GM18498 (cell line): ENCODE data around the gene VPS18.
A peak's percentile ranks its signal among the peaks of the same experiment; 100 is the strongest.

Source experiments
- ATAC-seq: cut with Tn5 transposase; IDR thresholded peaks from one replicate; pipeline ENCODE4 v1.9.1; 2021; ENCODE audit warnings: mild to moderate bottlenecking, moderate library complexity; ENCODE audit not compliant: unreplicated experiment

The VPS18 gene

DNA sequence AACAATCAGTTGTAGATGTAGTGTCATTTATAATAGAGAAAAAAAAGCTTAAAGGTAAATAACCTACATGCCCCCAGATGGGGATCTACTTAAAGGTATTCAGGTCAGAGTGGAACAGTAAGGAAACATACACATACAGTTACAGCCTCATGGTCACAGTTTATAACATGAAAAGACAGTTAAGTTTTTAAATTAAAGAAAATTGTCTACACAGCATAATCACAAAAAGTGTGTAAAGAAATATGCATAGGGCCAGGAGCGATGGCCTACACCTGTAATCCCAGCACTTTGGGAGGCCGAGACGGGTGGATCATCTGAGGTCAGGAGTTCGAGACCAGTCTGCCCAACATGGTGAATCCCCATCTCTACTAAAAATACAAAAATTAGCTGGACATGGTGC lies 27.1 kb upstream of the VPS18 start:
- no peak for ATAC-seq

- ATAC-seq = no peak
Observed at GRCh38 chr15:40869686-40870085, 24.6 kb upstream of the VPS18 start.

DNA sequence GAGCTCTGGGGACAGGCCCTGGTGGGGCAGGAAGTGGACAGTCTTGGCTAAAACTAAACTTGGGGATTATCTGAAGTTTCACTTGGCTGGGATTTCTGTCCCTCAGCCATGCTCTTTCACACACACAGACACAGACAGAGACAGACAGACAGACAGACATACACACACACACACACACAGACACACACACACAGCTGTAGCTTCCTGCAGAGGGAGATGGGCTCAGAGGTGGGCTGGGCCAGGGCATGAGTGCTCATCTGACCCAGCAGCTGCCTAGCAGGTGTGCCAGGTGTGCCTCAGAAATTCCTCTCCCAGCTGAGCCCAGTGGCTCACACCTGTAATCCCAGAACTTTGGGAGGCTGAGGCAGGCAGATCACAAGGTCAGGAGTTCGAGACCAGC lies 23.5 kb upstream of the VPS18 start:
- no peak for ATAC-seq

GRCh38 chr15:40871749-40872617 lies 22.3 kb upstream of the VPS18 start:
- no peak for ATAC-seq

GRCh38 chr15:40872791-40873693 lies 21.2 kb upstream of the VPS18 start:
- no peak for ATAC-seq

GRCh38 chr15:40873694-40874561 lies 20.3 kb upstream of the VPS18 start, which contains the start of gene RHOV:
RHOV (minus strand) TSS chr15:40874234; CDS start chr15:40874139, 95 bp downstream.
- ATAC-seq = peak; percentile 63

- ATAC-seq = no peak
Observed at GRCh38 chr15:40875991-40876730, 18.1 kb upstream of the VPS18 start.

GRCh38 chr15:40877694-40878093 lies 16.6 kb upstream of the VPS18 start:
- no peak for ATAC-seq

DNA sequence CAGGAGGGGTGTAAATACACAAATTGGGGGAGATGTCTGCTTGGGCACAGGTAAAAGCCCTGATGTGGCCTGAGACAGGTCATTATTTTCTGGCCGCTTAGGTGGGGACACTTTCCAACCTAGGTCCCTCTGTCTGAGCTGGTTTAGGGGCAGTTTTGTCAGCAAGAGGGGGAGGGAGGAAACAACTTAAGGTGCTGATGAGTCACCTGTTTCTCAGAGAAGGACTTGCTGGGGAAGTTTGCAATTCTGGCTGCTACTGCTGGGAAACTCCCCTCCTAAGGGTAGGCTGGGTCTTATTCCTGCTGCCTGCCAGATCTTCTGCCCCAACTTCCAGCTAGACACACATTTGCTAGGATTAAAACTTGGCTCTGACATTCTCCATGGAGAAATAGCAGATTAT lies 15.5 kb upstream of the VPS18 start:
- peak; percentile 73 for ATAC-seq

DNA sequence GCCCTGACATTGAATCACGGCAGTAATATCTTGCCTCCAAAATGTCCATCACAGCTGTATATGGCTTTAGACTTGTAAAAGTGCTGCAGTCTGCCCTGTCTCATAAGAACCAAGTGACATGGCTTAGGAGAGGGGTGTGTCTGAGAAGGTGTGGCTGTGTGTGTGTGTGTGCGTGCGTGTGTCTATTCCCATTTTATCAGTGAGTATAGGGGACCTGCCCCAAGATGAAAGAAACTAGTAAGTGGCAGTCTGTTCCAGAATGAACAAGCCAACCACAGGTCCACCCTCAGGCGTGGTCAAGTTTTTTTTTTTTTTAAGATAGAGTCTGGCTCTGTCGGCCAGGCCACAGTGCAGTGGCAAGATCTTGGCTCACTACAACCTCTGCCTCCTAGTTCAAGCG lies 14.6 kb upstream of the VPS18 start:
- ATAC-seq = no peak

GRCh38 chr15:40881351-40881750 lies 12.9 kb upstream of the VPS18 start:
- no peak for ATAC-seq

GRCh38 chr15:40886586-40886985 lies 7.7 kb upstream of the VPS18 start:
- ATAC-seq = no peak

DNA sequence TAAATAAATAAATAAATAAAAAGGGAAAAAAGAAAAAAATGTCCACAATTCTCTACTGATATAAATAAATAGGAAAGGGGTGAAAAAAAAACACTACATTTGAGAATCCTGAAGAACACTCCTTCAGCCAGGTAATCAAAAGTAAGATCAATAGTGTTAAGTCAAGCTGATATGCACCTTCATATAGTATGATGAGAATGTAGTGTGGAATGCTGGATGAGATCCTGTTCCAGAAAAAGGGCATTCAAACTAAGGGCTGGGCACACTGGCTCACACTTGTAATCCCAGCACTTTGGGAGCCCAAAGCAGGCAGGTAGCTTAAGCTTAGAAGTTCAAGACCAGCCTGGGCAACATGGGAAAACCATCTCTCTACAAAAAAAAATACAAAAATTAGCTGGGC lies 5.1 kb upstream of the VPS18 start:
- ATAC-seq = no peak

DNA sequence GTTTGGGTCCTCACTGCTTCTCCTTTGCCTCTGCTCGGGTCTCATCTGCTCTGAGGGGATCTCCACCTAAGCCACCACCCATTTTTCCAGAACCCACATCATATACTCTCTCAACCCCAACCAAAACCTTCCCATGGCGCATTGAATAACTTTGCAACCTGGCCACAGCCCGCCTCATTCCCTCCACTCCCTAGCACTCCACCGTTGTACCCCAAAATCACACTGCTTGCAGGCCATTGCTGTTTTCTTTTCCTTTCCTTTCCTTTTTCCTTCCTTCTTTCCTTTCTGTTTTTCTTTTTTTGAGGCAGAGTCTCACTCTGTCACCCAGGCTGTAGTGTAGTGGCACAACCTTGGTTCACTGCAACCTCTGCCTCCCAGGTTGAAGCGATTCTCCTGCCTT lies 3.1 kb upstream of the VPS18 start:
- ATAC-seq = no peak

DNA sequence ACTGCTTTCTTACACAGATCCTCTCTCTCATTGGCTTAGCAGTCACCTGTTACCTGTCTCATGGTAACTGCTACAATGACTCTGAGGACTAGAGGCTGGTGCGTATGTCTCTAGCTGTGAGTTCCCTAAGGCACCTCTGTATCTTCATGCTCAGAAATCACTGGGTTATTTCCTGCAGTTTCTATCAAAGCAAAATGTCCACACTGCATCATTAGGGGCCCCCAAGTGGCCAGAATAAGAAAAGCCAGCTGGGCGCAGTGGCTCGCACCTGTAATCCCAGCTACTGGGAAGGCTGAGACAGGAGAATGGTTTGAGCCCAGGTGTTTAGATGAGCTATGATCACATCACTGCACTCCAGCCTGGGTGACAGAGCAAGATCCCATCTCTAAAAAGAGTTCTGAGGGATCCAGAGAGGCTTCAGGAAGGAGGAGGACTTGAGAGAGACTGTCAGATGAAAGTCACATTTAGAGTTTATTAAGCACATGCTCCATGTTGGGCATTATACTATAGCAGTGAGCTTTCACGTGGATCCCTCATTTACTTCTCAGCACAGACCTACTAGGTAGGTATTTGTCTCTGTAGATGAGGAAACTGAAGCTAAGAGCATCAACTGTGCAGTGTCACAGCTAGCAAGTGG lies 2.3 kb upstream of the VPS18 start:
- no peak for ATAC-seq

DNA sequence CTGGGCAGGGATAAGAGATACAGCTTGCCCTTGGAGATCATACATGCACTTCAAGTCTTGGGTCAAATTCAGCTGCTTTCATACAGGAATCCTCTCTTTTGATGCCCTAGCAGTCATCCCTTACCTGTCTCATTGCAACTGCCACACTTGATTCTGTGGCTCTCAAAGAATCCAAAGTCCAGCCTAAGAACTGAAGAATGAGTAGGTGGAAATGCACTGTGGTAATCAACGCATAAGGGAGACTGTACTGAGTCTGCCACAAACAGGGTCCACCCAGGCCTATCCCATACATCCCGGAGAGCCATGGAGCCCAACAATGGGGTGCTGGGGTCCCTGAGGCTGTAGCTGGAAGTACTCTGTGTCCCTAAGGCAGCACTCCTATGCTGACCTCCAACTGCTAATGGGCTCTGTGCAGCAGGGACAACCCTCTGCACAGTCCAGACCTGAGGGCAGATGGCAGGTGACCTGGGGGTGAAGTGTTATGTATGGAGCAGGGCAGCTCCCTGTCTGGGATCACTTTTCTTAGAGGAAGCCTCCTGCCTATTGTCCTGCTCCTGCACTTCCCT lies 1.7 kb upstream of the VPS18 start:
- ATAC-seq = no peak

DNA sequence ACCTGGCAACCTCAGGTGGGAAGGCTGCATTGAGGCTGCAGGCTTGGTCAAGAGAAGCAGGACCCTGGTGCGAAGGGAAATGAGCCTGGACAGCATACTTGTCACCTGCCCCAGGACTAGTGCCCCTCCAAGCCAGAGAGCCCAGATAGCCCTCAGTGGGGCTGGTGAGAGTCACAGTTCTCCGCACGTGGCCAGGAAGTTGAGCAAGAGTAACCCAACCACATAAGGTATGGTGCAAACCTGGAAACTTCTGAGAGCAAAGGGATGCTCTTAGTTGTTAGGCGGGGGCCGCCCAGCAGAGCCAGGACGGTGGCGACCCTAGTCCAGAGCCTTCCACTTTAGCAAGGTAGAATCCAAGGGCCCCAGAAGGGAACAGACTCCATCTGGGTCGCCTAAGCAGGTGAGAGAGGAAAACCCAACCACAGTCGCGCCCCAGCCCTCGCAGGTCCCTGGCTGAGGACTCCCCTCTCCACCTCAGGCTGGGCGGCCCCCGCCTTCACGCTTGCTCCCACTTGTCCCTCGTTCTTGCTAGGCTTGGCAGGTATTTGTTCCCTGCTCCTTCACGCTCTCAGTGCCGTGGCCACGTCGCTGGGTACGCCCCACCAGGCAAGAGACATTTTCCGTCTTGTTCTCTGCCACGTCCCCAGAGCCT lies 1.1 kb upstream of the VPS18 start:
- no peak for ATAC-seq

- ATAC-seq = peak; percentile 42
Observed at GRCh38 chr15:40894681-40895448, 615 bp downstream of the VPS18 start.
